GM23248 (cell line): ENCODE measurements around the gene TSSK1B. TPM values are rescaled to one million over a fixed set of nuclear protein-coding genes. Genes with fewer than 3 reads are reported as not detected.

Experiments used
- DNase-seq: peaks from one replicate; pipeline ENCODE4 v3.0.0-alpha.2; 2015
- H2AFZ ChIP-seq: fragments of 200-600 bp; sonication (generic); 2 replicates; pipeline ENCODE4 v1.6.1; 2016; ENCODE audit warnings: antibody characterized with exemption
- H3F3A ChIP-seq: fragments of 200-600 bp; sonication (generic); 2 replicates; pipeline ENCODE4 v1.6.1; 2016; ENCODE audit warnings: mild to moderate bottlenecking, antibody characterized with exemption, mixed run types; ENCODE audit not compliant: insufficient read depth
- H3K27ac ChIP-seq: fragments of 200-600 bp; sonication (generic); 2 replicates; pipeline ENCODE4 v1.5.1; 2016; ENCODE audit warnings: mild to moderate bottlenecking
- H3K27me3 ChIP-seq: fragments of 200-600 bp; sonication (generic); replicated peaks from 2 replicates; pipeline ENCODE4 v1.6.1; 2016; ENCODE audit warnings: mild to moderate bottlenecking; ENCODE audit not compliant: insufficient read depth
- H3K36me3 ChIP-seq: fragments of 200-600 bp; sonication (generic); 2 replicates; pipeline ENCODE4 v1.6.1; 2016; ENCODE audit warnings: low read depth, mild to moderate bottlenecking
- H3K4me1 ChIP-seq: fragments of 200-600 bp; sonication (generic); 2 replicates; pipeline ENCODE4 v1.6.1; 2016; ENCODE audit warnings: mild to moderate bottlenecking; ENCODE audit not compliant: insufficient read depth
- H3K4me2 ChIP-seq: fragments of 200-600 bp; sonication (generic); one replicate; pipeline ENCODE4 v1.6.1; 2016; ENCODE audit warnings: mild to moderate bottlenecking; ENCODE audit not compliant: unreplicated experiment
- H3K4me3 ChIP-seq: fragments of 200-600 bp; sonication (generic); 2 replicates; pipeline ENCODE4 v1.5.1; 2016; ENCODE audit warnings: mild to moderate bottlenecking
- H3K79me2 ChIP-seq: fragments of 200-600 bp; sonication (generic); 2 replicates; pipeline ENCODE4 v1.6.1; 2016; ENCODE audit warnings: mild to moderate bottlenecking; ENCODE audit not compliant: insufficient read depth
- H3K9ac ChIP-seq: fragments of 200-600 bp; sonication (generic); 2 replicates; pipeline ENCODE4 v1.6.1; 2016; ENCODE audit warnings: mild to moderate bottlenecking
- H3K9me2 ChIP-seq: fragments of 200-600 bp; sonication (generic); 2 replicates; pipeline ENCODE4 v1.6.1; 2016; ENCODE audit warnings: mixed run types, mild to moderate bottlenecking, moderate library complexity; ENCODE audit not compliant: insufficient read depth
- H3K9me3 ChIP-seq: fragments of 200-600 bp; sonication (generic); one replicate; pipeline ENCODE4 v1.6.1; 2017; ENCODE audit warnings: low read depth
- H4K20me1 ChIP-seq: fragments of 200-600 bp; sonication (generic); 2 replicates; pipeline ENCODE4 v1.6.0; 2016; ENCODE audit not compliant: insufficient read depth
- EZH2 ChIP-seq: fragments of 200-600 bp; sonication (generic); IDR thresholded peaks from 2 replicates; pipeline ENCODE4 v1.6.1; 2018; ENCODE audit warnings: antibody characterized with exemption, mild to moderate bottlenecking; ENCODE audit not compliant: insufficient read depth, poor library complexity, severe bottlenecking
- EZH2phosphoT487 ChIP-seq: fragments of 200-600 bp; sonication (generic); IDR thresholded peaks from 2 replicates; pipeline ENCODE4 v1.6.1; 2018; ENCODE audit warnings: antibody characterized with exemption, moderate library complexity, mild to moderate bottlenecking, low read depth; ENCODE audit not compliant: insufficient read depth
- WGBS, 2 experiments: methylation state at CpG; one replicate each; pipeline ENCODE4 v1.1.6; 2015 to 2017; ENCODE audit warnings: low lambda C conversion rate in 2 of 2, low coverage in 1 of 2; ENCODE audit errors: missing lambda C conversion rate in 2 of 2; 5-methylcytosine and 5-hydroxymethylcytosine counted together
- in situ Hi-C: fragments of 300-500 bp; cut with MboI; formaldehyde crosslinking; loops from 2 replicates; pipeline ENCODE4 v1.15.0; 2020
- polyA plus RNA-seq: library from polyadenylated mRNA; unstranded; fragments of >200 nt; fragmentation: Nextera tagmentation; extraction: Ambion mirVana; gene quantifications from 2 replicates; pipeline ENCODE4 v1.2.1, GENCODE V29; 2016
- total RNA-seq: library from RNA; depleted of rRNA; stranded (reverse); fragments of >200 nt; shearing (Covaris generic); gene quantifications from 2 replicates; pipeline ENCODE4 v1.2.3, GENCODE V29; 2014

Gene TSSK1B
- total and polyA plus RNA-seq, 2 experiments from 2014 or later = not detected

DNA sequence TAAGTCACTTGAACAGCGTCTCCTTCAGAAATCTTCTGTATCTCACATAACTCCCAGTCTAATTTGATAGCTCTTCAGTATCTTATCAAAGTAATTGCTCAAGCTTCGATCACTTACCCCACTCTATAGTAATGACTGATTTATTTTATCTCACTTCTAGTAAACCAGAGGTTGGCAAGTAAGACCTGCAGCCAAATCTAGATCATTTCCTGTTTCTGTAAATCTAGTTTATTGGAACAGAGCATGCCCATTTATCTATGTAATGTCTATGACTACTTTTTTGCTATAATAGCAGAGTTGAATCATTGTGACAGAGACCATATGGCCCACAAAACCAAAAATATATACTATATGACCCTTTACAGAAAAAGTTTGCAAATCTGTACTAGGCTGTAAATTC, 40.1 kb downstream of the TSSK1B start:
- Histone ChIP-seq H3K27me3 (no peaks in the 10 kb centered on the region), H2AFZ (no peak overlapping the region), H3K36me3 (no peaks in the 10 kb centered on the region), H3F3A (no peaks in the 10 kb centered on the region), H3K4me2 (no peak overlapping the region), H3K27ac (no peak overlapping the region), H3K9me3 (no peaks in the 10 kb centered on the region), H3K4me3 (no peak overlapping the region), H3K9me2 (no peaks in the 10 kb centered on the region), H4K20me1 (no peaks in the 10 kb centered on the region), H3K9ac (no peak overlapping the region), H3K4me1 (no peaks in the 10 kb centered on the region), H3K79me2 (no peaks in the 10 kb centered on the region)
- in situ Hi-C loops = no loop called here
- no peak for TF ChIP-seq EZH2
- no peak for TF ChIP-seq EZH2phosphoT487
- no peak for DNase-seq
- 81 to 83% methylated on average over 2 of the region's 2 CpGs for WGBS, 2 experiments

- in situ Hi-C loops = no loop called here
- Histone ChIP-seq H3K79me2 (no peaks in the 10 kb centered on the region), H3K4me1 (no peaks in the 10 kb centered on the region), H3K9me3 (no peaks in the 10 kb centered on the region), H3K27ac (no peak overlapping the region), H3K4me3 (no peak overlapping the region), H2AFZ (no peak overlapping the region), H4K20me1 (no peaks in the 10 kb centered on the region), H3K9me2 (no peaks in the 10 kb centered on the region), H3K9ac (no peak overlapping the region), H3F3A (no peaks in the 10 kb centered on the region), H3K36me3 (no peaks in the 10 kb centered on the region), H3K27me3 (no peaks in the 10 kb centered on the region), H3K4me2 (no peak overlapping the region)
- no peak for DNase-seq
- TF ChIP-seq EZH2 = no peak
- TF ChIP-seq EZH2phosphoT487 = no peak
- WGBS, 2 experiments = 89 to 96% methylated on average over 1 of the region's 1 CpG
Measured at GRCh38 chr5:113390224-113390623, 44.6 kb downstream of the TSSK1B start.

DNA sequence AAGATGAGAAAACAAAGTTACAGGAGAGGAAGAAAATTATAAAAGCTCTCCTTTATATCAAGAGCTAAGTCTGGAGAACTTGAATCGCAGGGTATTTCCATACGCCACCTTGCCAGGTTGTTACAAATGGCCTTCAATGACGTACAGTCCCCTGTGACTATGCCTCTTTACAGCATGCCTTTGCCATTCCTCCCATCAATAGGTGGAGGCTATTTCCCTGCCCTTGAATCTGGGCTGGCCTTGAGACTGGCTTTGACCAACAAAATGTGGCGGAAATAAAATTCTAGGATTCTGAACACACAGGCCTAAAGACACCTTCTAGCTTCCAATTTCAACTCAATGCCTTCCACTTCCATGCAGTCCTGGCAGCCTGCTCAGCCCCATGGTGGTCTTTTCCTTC, 45.7 kb downstream of the TSSK1B start:
- in situ Hi-C loops = no loop called here
- Histone ChIP-seq H3K4me3 (no peak overlapping the region), H2AFZ (no peak overlapping the region), H3K27me3 (no peaks in the 10 kb centered on the region), H3K4me2 (no peak overlapping the region), H3K4me1 (no peaks in the 10 kb centered on the region), H3K9me3 (no peaks in the 10 kb centered on the region), H3F3A (no peaks in the 10 kb centered on the region), H4K20me1 (no peaks in the 10 kb centered on the region), H3K27ac (no peak overlapping the region), H3K36me3 (no peaks in the 10 kb centered on the region), H3K79me2 (no peaks in the 10 kb centered on the region), H3K9me2 (no peaks in the 10 kb centered on the region), H3K9ac (no peak overlapping the region)
- no peak for DNase-seq
- no peak for TF ChIP-seq EZH2
- TF ChIP-seq EZH2phosphoT487 = no peak
- 72 to 77% methylated on average over 4 of the region's 4 CpGs for WGBS, 2 experiments

DNA sequence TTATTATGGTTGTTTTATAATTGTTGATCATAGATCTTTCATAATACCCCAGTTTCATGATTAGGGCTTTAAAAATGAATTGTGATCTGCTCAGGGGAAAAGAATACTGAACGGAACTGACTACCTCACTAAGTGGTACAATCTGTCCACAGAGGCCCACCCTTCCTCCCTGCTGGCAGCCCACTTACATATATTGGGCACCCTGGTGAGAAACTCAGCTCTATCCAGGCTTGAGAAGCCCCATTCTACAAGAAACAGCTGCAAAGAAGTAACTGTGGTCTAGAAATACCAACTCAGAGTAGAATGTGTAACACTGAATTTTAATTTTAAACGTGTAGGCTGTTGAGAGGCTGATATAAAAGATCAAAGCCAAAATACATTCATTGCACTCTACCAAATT, 46.9 kb downstream of the TSSK1B start:
- no peak overlapping the region for H3K27ac ChIP-seq
- no peaks in the 10 kb centered on the region for H3K79me2 ChIP-seq
- H2AFZ ChIP-seq = no peak overlapping the region
- TF ChIP-seq EZH2phosphoT487 (no peak), EZH2 (no peak)
- 45 to 50% methylated on average over 2 of the region's 2 CpGs for WGBS, 2 experiments
- H3K4me3 ChIP-seq = no peak overlapping the region
- in situ Hi-C loops = no loop called here
- DNase-seq = no peak
- no peaks in the 10 kb centered on the region for H3F3A ChIP-seq
- no peak overlapping the region for H3K4me2 ChIP-seq
- no peaks in the 10 kb centered on the region for H3K36me3 ChIP-seq
- no peaks in the 10 kb centered on the region for H3K27me3 ChIP-seq
- peaks cover 6% of the 10 kb centered on the region; the same call in 1 of the 2 replicates for H3K4me1 ChIP-seq
- no peaks in the 10 kb centered on the region for H3K9me3 ChIP-seq
- no peaks in the 10 kb centered on the region for H4K20me1 ChIP-seq
- no peak overlapping the region for H3K9ac ChIP-seq
- no peaks in the 10 kb centered on the region for H3K9me2 ChIP-seq

DNA sequence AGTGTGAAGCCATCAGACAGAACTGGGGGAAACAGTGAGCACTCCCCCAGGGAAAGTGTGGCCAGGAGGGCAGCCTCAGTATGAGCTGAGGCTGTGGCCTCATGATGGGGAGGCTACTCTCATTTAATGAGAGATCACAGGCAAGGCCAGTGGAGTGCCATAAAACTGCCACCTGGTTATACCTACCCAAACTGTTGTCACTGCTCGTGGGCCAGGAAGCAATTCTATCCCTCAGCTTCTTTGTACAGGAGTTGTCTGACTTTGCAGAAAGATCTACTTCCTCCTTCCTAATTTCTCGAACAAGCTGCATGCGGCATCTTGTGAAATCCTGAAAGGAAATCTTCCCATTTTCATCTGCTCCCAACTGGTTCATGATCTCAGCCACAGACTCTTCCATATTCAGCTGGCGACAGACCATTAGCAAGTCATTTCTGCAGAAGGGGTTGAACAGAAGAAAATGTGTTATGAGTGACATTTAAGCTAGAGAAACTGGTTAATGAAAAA, 50.0 kb downstream of the TSSK1B start:
- Histone ChIP-seq H3K9ac (no peak overlapping the region), H3K79me2 (no peaks in the 10 kb centered on the region), H4K20me1 (no peaks in the 10 kb centered on the region), H3K9me2 (no peaks in the 10 kb centered on the region), H3K4me2 (no peak overlapping the region), H3K4me3 (no peak overlapping the region), H3K27me3 (no peaks in the 10 kb centered on the region), H3K36me3 (no peaks in the 10 kb centered on the region), H3K9me3 (no peaks in the 10 kb centered on the region), H3K4me1 (peaks cover 19% of the 10 kb centered on the region), H2AFZ (no peak overlapping the region), H3F3A (no peaks in the 10 kb centered on the region), H3K27ac (no peak overlapping the region)
- DNase-seq = no peak
- TF ChIP-seq EZH2phosphoT487 = no peak
- no peak for TF ChIP-seq EZH2
- 87 to 89% methylated on average over 4 of the region's 4 CpGs for WGBS, 2 experiments
- in situ Hi-C loops = no loop called here
